MM.1S (cell line): ENCODE results near the gene GNAI3.

ENCODE experiments used
- DNase-seq: peaks from one replicate; pipeline ENCODE4 v3.0.0-alpha.2; 2015
- H2AFZ ChIP-seq: fragments of 300-600 bp; sonication (generic); 2 replicates; pipeline ENCODE4 v1.6.0; 2016; ENCODE audit warnings: antibody characterized with exemption, low read length
- H3F3A ChIP-seq: fragments of 300-600 bp; sonication (generic); 2 replicates; pipeline ENCODE4 v1.6.1; 2016; ENCODE audit warnings: mild to moderate bottlenecking, antibody characterized with exemption, low read length, moderate library complexity, mixed read lengths; ENCODE audit not compliant: insufficient read depth
- H3K27ac ChIP-seq: fragments of 300-600 bp; sonication (generic); 2 replicates; pipeline ENCODE4 v1.5.1; 2016; ENCODE audit warnings: mild to moderate bottlenecking, low read length
- H3K27me3 ChIP-seq: fragments of 300-600 bp; sonication (generic); replicated peaks from 2 replicates; pipeline ENCODE4 v1.6.0; 2016; ENCODE audit warnings: low read length; ENCODE audit not compliant: insufficient read depth
- H3K36me3 ChIP-seq: fragments of 300-600 bp; sonication (generic); replicated peaks from 2 replicates; pipeline ENCODE4 v1.6.1; 2016; ENCODE audit warnings: mild to moderate bottlenecking, low read length, mixed read lengths; ENCODE audit not compliant: insufficient read depth
- H3K4me1 ChIP-seq: fragments of 300-600 bp; sonication (generic); 2 replicates; pipeline ENCODE4 v1.6.1; 2016; ENCODE audit warnings: low read length, mixed read lengths
- H3K4me2 ChIP-seq: fragments of 300-600 bp; sonication (generic); 2 replicates; pipeline ENCODE4 v1.6.0; 2016; ENCODE audit warnings: low read depth, low read length
- H3K4me3 ChIP-seq: fragments of 300-600 bp; sonication (generic); 2 replicates; pipeline ENCODE4 v1.5.1; 2016; ENCODE audit warnings: low read length, mixed read lengths
- H3K79me2 ChIP-seq: fragments of 300-600 bp; sonication (generic); 2 replicates; pipeline ENCODE4 v1.6.1; 2016; ENCODE audit warnings: mixed run types, low read length, mixed read lengths
- H3K9ac ChIP-seq: fragments of 300-600 bp; sonication (generic); 2 replicates; pipeline ENCODE4 v1.6.1; 2016; ENCODE audit warnings: low read length, mixed read lengths
- H3K9me2 ChIP-seq: fragments of 300-600 bp; sonication (generic); replicated peaks from 2 replicates; pipeline ENCODE4 v1.6.1; 2016; ENCODE audit warnings: mild to moderate bottlenecking, low read length, mixed read lengths; ENCODE audit not compliant: insufficient read depth
- H3K9me3 ChIP-seq: fragments of 300-600 bp; sonication (generic); replicated peaks from 2 replicates; pipeline ENCODE4 v1.6.1; 2016; ENCODE audit warnings: mild to moderate bottlenecking, low read length, mixed read lengths; ENCODE audit not compliant: insufficient read depth
- H4K20me1 ChIP-seq: fragments of 300-600 bp; sonication (generic); 2 replicates; pipeline ENCODE4 v1.6.1; 2016; ENCODE audit warnings: mild to moderate bottlenecking, low read length, moderate library complexity, mixed read lengths; ENCODE audit not compliant: insufficient read depth
- CTCF ChIP-seq: fragments of 300-600 bp; sonication (generic); IDR thresholded peaks from 2 replicates; pipeline ENCODE4 v1.5.1; 2016; ENCODE audit warnings: antibody characterized with exemption, low read length, mixed read lengths
- EZH2 ChIP-seq: fragments of 300-600 bp; sonication (generic); optimal IDR thresholded peaks from 2 replicates; pipeline ENCODE3; 2017; ENCODE audit warnings: low read depth, mild to moderate bottlenecking, antibody characterized with exemption, low read length, mixed read lengths
- EZH2phosphoT487 ChIP-seq: fragments of 300-600 bp; sonication (generic); IDR thresholded peaks from 2 replicates; pipeline ENCODE4 v1.6.1; 2018; ENCODE audit warnings: antibody characterized with exemption, low read length

GNAI3 gene

GRCh38 chr1:109566982-109567381, 18.6 kb downstream of the GNAI3 start:
- H3K9ac ChIP-seq = no peak overlapping the region
- H4K20me1 ChIP-seq = 0 out of 2 replicates have a peak, but pooled peaks cover 3% of the 10 kb centered on the region

DNA sequence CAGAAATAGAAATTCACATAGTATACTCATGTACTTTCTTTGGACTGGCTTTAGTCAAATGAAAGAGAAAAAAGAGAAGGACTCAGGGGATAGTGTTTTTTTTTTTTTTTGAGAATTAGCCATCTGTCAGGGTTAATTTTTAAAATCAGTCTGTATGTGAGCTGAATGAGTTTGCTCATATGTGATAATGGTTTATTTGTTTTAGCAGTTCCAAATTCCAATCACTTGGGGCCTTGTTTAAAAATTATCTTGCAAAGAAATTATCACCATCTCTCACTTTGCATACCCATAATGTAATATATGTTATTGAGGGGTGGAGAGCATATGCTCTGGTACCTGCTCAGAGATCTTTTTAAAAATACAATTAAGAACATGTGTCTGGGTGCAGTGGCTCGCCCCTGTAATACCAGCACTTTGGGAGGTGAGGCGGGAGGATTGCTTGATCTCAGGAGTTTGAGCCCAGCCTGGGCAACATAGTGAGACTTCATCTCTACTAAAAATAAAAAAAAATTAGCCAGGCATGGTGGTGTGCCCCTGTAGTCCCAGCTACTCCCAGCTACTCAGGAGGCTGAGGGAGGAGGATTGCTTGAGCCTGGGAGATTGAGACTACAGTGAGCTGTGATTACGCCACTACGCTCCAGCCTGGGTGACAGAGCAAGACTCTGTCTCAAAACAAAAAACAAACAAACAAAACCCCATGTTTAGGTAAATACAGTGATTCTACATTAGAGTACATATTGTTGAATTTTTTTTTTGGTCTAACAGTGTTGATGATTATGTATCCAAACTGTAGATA, 19.7 kb downstream of the GNAI3 start:
- no peak overlapping the region for H3K4me2 ChIP-seq
- no peaks in the 10 kb centered on the region for H3K9me2 ChIP-seq
- H3K79me2 ChIP-seq = peaks cover 92% of the 10 kb centered on the region

More at GRCh38 chr1:109566982-109567381, 18.6 kb downstream of the GNAI3 start:
- H3K4me1 ChIP-seq = peaks cover 16% of the 10 kb centered on the region
- no peak overlapping the region for H2AFZ ChIP-seq
- no peaks in the 10 kb centered on the region for H3K9me3 ChIP-seq
- H3K4me2 ChIP-seq = no peak overlapping the region
- peaks cover 94% of the 10 kb centered on the region for H3K79me2 ChIP-seq
- no peaks in the 10 kb centered on the region for H3K27me3 ChIP-seq
- DNase-seq = no peak
- H3K27ac ChIP-seq = no peak overlapping the region
- TF ChIP-seq EZH2phosphoT487 = no peak
- no peak for TF ChIP-seq CTCF
- no peak for TF ChIP-seq EZH2
- no peaks in the 10 kb centered on the region for H3K9me2 ChIP-seq
- H3F3A ChIP-seq = no peaks in the 10 kb centered on the region
- no peaks in the 10 kb centered on the region for H3K36me3 ChIP-seq
- no peak overlapping the region for H3K4me3 ChIP-seq

DNA sequence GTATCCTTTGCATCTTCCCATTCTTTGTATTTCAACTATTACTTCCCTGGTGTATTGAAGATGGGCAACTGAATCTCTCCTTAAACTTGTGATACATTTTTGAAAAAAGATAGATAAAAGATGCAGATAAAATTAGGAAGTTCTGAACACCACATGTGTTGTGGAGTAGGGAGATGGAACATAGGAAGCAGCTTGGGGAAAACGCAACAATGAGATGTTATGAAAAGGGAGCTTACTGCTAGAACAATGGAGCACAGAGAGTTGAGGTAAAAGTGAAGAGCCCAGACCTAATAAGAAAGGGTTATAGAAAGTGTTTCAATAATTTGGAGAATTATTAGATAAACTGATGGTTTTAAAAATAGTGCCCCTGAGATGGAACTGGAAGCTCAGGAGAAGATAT, 20.9 kb downstream of the GNAI3 start:
- Histone ChIP-seq H3K9me2 (no peaks in the 10 kb centered on the region), H3K4me2 (no peak overlapping the region), H4K20me1 (0 out of 2 replicates have a peak, but pooled peaks cover 1% of the 10 kb centered on the region), H3K36me3 (no peaks in the 10 kb centered on the region), H3K9me3 (no peaks in the 10 kb centered on the region), H2AFZ (no peak overlapping the region), H3K4me3 (no peak overlapping the region), H3K27ac (no peak overlapping the region), H3F3A (no peaks in the 10 kb centered on the region), H3K9ac (no peak overlapping the region), H3K4me1 (peaks cover 10% of the 10 kb centered on the region), H3K79me2 (peaks cover 81% of the 10 kb centered on the region), H3K27me3 (no peaks in the 10 kb centered on the region)
- DNase-seq = no peak
- TF ChIP-seq EZH2phosphoT487 (no peak), EZH2 (no peak)

More for the DNA sequence above, 19.7 kb downstream of the GNAI3 start:
- TF ChIP-seq EZH2phosphoT487 (no peak), CTCF (no peak), EZH2 (no peak)
- no peak for DNase-seq
- H3F3A ChIP-seq = no peaks in the 10 kb centered on the region
- 0 out of 2 replicates have a peak, but pooled peaks cover 3% of the 10 kb centered on the region for H4K20me1 ChIP-seq
- no peak overlapping the region for H2AFZ ChIP-seq
- H3K4me1 ChIP-seq = peaks cover 16% of the 10 kb centered on the region
- no peaks in the 10 kb centered on the region for H3K9me3 ChIP-seq
- no peak overlapping the region for H3K9ac ChIP-seq
- H3K27ac ChIP-seq = no peak overlapping the region
- H3K36me3 ChIP-seq = no peaks in the 10 kb centered on the region
- H3K4me3 ChIP-seq = no peak overlapping the region
- no peaks in the 10 kb centered on the region for H3K27me3 ChIP-seq

DNA sequence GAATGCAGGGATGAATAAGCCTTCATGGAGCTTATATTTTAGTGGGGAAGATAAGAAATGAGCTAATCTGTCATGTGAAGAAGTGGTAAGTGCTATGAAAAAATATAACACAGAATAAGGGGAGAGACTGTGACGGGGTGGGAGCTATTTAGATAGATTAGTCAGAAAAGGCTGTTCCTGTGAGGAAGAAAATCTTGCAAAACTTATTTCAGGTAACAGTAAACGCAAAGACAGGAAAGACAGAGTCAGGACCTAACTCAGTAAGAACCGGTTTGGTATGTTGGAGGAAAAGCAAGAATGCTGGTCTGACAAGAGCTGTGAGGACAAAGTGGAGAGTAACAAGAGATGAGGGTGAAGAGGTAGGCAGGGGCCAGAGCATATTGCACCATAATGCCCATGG, 22.0 kb downstream of the GNAI3 start:
- Histone ChIP-seq H4K20me1 (no peaks in the 10 kb centered on the region), H3K9me2 (no peaks in the 10 kb centered on the region), H3K9me3 (no peaks in the 10 kb centered on the region), H3K79me2 (peaks cover 70% of the 10 kb centered on the region), H3K27me3 (no peaks in the 10 kb centered on the region), H3K9ac (no peak overlapping the region), H3K4me3 (no peak overlapping the region), H3F3A (no peaks in the 10 kb centered on the region), H3K27ac (no peak overlapping the region), H3K4me1 (peaks cover 4% of the 10 kb centered on the region), H3K4me2 (no peak overlapping the region), H3K36me3 (no peaks in the 10 kb centered on the region), H2AFZ (no peak overlapping the region)
- no peak for TF ChIP-seq EZH2phosphoT487
- no peak for TF ChIP-seq EZH2
- no peak for TF ChIP-seq CTCF
- no peak for DNase-seq
